HG03066 (cell line): ENCODE data around the gene TMEM52.
"Not testable (repeated sequence)": the region's sequence is repeated elsewhere in the genome, so short reads cannot be mapped to it uniquely, and the experiment has no call there.

Source experiments
- ATAC-seq: cut with Tn5 transposase; IDR thresholded peaks from one replicate; pipeline ENCODE4 v1.9.1; 2021; ENCODE audit warnings: low read depth; ENCODE audit not compliant: unreplicated experiment

TMEM52 gene

DNA sequence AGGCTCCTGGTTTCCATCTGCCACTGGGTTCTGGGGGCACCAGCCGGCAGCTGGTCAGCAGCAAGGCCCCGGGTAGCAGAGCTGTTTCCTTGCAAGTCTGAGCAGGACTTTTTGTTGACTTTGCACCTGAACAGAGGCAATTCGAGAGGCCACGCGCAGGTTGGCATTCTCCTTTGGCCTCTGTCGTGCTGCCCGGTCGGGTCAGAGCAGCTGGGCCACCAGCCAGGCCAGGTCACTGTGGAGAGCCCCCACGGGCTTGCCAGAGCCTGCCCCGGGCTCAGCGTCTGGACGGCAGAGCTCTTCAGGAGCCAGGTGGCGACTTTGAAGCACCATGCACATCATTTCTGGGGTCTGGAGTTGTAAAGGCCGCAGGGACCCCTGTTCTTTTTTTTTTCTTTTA is 28.4 kb upstream of the TMEM52 start:
- ATAC-seq: no peak

DNA sequence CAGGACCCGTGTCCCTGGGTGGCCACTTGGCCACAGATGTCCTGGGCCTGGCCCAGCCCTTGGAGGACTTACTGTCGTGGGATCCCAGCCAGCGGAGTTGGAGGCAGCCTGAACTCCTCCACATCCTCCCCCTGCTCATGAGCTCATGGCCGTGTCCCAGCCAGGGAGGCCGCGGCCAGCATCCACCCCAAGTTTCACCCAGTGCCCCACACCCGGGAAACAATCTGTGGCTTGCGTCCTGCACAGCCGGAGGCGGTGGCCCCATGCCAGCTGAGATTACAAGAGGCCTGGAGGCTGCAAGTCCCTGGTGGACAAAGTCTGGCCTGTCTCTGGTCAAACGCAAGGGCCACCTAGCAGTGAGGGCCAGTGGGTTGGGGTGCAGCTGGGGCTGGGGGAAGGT is 27.5 kb upstream of the TMEM52 start:
- ATAC-seq: no peak

DNA sequence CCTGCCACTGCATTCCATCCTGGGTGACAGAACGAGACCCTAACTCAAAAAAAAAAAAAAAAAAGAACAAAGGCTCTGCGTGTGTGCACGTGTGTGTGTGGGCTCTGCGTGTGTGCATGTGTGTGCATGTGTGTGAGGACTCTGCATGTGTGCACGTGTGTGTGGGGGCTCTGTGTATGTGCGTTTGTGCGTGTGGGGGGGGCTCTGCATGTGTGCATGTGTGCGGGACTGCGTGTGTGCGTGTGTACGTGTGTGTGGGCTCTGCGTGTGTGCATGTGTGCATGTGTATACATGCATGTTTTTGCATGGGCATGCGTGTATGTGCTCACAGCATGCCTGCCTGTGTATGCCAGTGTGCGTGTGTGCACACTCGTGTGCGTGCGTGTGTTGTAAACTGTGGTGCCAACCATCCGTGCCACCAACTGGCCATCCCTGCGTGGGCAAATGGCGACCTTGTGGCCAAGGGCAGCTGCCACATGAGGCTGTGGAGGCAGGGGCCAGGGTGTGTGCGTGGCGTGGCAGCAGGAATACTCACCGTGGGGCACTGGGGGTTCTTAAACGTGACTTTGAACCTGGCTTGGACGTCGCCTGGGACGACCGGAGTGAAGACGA is 26.8 kb upstream of the TMEM52 start:
- no peak for ATAC-seq

DNA sequence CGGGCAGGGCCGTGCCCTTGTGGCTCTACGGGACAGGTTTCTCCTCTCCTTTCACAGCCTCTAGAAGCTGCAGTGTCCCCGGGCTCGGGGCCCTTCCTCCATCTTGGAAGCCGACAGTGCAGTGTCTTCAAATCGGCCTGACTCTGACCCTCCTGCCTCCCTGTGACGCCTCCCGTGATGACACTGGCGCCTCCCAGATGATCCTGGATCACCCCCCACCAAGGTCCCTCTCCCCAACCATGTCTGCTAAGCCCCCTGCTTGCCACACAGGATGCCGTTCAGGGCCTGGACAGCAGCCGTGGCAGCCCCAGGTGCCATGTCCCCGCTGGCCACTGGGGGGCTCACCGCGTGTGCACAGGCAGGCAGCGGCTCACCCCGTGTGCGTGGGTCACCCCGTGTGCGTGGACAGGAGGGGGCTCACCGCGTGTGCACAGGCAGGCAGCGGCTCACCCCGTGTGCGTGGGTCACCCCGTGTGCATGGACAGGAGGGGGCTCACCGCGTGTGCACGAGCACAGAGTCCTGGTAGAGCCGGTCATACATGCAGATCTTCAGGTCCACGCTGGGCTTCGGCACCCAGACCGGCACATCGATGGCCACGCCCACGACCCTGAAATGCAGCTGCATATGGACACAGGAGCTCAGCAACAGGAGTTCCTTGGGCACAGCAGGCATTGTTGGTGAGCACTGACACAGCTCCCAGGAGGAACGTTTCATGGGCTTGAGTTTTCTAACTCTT is 24.9 kb upstream of the TMEM52 start:
- ATAC-seq: no peak

DNA sequence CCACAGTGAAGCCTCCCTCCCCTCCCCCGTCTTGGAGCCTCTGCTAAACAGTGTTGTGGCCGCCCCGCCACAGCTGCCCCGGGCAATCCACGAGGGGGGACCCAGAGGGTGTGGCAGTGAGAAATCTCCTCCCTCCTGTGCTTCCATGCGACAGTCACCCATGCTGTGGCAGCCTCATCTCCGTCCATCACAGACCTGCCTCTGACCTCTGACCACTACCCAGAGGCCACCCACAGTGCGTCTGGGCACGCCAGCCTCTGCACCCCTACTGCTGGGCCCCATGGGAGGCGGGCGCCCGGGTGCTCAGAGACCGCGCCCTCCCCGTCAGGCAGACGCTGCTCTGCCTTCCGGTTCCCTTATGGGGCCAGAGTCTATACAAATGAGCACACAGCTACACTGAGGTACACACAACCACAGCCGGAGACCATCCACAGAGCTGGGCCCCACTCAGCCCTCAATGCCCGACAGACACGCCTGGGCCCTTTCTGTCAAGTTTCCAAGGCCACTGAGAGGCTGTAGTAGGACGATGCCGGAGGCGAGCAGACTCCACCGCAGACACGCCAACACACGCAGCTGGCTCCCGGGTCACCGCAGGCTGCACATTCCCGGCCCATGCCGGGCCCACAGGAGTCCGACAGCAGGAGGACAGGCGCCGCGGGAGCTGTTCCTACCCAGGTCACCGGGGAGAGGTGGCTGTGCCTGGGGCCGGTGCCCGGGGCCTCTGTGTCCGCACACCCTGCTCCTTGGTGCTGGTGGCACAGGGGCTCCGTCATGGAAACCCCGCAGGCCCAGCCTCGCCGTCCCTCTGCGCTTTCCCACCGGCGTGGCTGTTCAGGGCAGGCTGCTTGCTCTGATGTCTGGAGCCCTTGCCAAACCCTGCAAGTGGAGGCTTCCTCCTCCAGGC is 23.9 kb upstream of the TMEM52 start:
- ATAC-seq: no peak

DNA sequence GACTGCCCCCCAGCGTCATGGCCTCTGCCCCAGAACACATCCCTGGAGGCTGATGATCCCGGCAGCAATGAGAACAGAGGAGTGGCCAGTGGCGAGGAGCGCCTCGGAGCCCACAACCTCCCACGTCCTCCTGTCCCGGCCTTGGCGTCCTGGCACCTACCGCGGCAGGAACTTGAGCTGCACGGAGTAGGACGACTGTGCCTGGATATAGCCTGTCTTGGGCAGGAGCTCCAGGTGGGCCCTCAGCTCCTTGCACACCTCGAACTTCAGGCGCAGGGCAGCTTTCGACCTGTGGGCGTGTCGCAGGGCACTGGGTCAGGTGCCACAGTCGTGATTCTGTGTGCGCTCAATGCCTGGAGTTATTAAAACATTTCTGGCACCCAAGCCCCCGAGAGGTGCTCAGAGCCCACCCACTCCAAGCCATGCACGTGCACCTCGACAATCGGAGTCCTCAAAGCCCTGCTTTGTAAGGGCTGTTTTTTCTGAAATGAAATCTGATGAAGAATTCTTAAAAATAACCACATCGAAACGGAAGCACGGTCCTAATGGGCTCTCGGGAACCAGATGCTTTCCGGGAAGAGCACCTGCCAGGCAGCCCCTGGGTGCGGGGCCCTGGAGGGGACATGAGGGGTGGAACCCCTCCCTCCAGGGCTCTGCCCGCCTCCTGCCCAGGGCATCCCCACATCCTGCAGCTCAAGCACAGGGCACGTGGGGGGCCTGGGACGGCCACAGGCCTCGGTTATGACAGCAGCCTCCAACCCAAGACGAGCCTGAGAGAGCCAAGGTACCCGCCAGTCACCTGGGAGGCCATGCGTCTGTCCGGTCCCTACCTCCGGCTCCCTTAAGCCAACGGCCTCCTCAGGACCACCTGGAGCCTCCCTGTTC is 23.0 kb upstream of the TMEM52 start:
- no peak for ATAC-seq

DNA sequence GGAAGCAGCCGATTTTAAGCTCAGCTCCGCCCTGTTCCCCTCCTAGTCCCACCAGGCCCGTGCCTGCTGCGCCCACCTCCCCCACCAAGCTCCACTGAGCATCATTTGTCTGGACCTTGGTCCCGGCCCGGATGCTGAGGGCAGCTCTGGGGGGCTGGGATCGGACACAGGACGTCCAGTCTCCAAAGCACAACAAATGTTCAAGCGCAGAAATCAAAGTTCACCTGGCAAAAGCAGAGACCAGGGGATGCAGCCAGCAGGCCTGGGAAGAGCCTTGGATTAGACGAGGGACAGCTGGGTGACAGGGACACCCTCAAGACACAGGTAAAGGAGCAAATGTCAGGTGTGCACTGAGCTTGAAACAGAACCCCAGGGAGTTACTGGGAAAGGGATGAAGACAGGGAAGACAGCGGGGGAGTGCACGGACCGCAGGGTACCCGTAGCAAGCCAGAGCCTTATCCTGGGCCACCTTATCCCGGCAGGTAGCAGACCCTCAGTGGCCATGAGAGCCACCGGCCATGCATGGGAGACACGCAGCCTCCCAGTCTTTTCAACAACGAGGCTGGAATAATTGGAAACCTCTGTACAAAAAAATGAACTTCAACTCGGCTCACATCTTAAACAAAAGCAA is 22.2 kb upstream of the TMEM52 start:
- no peak for ATAC-seq

DNA sequence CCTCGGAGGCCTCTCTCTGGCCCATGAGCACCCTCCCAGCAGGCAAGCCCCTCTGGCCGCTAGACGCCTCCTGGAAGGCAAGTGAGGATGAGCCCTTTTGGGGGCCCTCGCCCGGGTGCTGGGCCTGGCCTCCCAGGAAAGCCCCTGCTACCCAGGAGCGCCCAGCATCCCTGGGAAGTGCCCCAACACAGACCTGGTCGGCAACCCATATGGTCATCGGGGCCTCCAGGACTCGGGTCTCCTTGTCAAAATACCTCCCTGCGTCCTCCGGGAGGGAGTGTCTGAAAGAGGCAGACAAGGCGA is 21.0 kb upstream of the TMEM52 start:
- no peak for ATAC-seq

DNA sequence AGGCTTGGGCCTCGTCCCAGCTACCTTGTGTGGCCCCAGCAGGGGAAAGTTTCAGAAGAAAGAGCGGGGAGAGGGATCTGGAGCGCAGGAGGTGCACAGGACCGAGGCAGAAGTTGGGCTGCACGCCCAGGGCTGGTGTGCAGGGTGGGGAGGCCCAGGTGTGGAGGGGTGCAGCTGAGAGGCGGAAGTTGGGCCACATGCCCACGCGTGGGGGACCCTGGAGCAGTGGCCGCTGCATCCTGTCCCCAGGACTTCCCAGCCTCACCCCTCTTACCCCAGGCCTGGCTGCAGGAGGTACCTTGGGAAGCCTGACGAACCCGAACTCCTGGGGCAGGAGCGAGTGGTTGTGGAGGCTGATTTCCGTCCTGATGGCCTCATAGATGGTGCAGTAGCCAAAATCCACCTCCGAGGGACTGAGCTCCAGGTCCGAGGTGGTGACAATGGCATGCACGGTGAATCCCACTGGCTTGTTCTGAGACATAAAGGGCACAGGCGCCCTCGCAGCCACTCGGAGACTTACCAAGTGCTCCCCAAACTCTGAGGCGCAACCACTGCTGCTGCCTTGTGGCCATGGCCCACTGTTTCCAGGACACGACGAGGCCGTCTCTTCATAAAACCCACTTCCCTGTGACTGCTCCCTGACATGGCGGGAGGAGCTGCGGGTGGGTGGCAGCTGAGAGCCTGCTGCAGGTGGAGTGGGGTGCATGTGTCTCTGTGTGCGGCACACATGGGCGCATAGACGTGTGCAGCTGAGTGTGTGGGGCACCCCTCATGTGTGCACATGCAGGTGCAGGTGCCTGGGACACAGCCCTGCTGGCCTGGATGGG is 20.4 kb upstream of the TMEM52 start:
- no peak for ATAC-seq

DNA sequence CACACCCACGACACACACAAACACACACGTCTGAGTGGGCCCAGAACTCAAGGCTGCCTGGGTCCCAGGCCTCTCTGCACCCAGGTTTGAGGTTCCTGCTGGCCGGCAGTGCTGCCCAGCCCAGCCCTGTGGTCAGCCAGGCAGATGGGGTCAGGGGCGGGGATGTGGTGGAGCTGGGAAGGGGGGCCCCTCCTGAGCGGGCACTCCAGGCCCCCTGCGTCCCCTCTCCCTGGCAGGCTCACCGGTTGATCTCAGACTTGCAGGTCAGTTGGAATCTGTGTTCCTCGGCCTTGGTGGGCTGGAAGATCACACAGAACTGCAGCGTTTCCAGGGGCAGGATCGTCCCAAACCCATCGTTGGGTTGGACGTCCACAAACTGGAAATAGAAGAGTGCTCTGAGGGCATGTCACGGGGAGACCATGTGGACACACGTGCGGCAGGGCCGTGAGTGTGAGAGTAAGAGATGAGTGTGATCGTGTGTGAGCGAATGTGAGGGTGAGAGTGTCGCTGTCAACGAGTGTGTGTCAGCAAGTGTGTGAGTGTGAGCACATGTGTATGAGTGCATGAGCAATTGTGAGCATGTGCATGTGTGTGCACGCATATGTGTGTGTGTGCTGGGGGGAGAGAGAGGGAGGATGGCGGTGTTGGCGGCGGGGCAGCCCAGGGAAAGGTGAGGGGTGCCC is 19.7 kb upstream of the TMEM52 start:
- ATAC-seq: no peak

DNA sequence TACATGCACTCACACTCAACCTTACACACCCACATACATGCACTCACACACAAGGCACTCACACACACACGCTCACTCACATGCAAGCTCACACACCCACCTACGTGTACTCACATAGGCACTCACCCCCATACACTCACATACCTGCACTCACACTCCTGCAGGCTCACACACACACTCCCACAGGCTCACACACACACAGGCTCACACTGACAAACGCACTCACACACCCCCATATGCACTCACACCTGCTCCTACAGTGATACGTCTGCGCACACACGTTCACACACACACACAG is 19.1 kb upstream of the TMEM52 start:
- no peak for ATAC-seq

DNA sequence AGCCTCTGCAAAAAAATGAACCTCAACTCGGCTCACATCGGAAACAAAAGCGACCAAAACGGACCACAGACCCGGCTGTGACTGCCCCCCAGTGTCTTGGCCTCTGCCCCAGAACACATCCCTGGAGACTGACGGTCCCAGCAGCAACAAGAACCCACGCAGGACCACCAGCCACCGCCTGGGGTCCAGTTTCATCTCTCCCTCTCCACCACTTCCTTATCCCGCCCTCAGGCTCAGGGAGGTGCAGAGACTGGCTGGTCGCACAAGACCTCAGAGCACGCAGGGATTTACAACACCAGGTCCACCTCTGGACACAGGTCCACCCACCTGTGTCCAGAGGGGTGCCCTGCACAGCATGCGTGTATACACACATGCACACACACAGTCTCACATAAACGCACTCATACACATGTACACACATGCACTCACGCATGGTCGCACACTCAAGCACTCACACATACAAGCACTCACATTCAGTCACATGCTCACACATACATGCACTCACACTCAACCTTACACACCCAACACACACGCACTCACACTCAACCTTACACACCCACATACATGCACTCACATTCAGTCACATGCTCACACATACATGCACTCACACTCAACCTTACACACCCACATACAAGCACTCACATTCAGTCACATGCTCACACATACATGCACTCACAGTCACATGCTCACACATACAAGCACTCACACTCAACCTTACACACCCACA is 18.6 kb upstream of the TMEM52 start:
- no peak for ATAC-seq

DNA sequence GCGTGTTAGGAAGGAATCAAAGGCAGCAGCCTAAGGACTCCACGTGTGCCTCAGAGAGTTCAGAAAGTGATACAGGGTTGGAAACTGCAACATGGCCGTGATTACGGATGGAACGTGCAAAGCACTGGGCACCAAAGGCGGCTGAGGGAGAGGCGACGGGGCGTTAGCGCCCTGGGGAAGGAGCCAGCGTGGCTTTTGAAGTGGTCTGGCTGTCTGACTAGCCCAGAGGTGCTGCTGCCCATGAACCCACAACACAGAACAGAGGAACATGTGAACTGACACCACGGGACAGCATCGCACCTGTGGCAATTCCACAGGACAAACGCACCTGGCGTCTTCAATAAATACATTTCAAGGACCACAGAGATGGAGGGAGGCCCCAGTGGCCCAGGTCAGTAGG is 18.0 kb upstream of the TMEM52 start:
- ATAC-seq: no peak

DNA sequence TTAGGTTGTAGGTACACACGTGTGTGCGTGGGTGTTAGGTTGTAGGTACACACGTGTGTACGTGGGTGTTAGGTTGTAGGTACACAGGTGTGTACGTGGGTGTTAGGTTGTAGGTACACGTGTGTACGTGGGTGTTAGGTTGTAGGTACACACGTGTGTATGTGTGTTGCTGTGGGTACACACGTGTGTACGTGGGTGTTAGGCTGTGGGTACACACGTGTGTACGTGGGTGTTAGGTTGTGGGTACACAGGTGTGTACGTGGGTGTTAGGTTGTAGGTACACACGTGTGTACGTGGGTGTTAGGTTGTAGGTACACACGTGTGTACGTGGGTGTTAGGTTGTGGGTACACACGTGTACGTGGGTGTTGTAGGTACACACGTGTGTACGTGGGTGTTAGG is 15.8 kb upstream of the TMEM52 start:
- ATAC-seq: not testable (repeated sequence)

DNA sequence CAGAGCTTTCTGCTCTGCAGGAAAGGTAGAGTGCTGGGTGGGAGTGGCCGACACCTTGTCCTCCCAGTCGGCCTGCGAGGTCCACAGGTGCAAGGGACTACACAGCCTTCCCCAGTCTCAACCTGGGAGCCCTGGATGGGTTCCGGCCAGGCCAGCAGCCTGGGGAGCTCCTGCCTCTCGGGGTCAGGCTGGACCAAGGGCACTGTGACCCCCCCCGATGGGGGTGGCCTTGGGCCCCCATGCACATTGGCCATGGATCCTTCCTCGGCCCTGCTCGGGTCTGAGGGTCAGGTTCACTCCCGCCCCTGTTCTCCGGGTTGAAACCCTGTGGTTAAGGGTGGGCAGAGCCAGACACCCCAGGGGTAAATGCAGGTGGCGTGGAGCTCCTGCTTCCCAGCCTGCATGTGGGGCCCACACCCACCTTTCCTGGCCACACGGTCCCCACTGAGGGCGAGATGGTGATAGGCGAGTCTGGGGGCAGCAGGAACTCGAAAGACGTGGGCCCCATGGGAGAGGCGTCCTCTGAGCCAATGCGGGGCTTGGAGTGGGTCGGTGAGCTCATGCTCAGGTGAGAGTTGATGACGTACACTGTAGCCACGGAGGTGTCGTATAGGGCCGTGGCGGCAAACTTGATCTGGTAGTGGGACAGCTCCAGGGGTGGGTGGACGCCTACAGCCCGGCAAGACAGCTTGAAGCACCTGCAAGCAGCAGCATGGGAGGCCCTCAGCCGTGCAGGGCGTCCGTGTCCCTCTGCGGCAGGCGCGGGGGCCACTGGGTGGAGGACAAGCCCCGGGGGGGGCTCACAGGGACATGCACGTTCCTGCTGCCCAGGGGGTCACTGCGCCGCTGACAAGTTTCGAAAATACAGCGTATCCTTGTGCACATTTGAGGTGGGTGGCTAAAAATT is 10.8 kb upstream of the TMEM52 start:
- no peak for ATAC-seq

DNA sequence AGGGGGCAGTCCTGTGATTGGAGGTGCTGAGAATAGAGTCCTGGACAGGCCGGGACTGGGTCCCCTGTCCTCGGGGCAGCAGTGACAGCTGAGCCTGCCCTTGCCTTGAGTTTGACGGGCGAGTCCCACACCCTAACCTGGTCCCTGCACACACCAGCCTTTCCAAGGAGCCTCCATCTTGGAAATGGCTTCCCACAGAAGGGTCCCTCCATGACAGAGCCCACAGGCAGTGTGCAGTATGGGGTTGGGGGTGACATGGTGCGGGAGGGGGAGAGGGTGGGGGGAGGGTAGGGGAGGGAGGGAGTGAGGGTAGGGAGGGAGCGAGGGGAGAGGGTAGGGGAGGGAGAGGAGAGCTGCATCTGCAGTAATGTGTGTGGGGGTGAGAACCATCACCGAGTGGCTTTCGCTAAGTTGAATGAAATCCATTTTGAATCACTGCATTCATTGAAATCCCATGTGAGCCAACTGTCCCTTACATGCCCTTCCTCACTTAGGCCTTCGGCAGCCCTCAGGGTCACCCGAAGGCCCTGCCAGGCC is 10.1 kb upstream of the TMEM52 start:
- ATAC-seq: no peak
